CD8-positive, alpha-beta memory T cell (primary cell): ENCODE measurements around the gene FHOD1. TPM values are rescaled to one million over a fixed set of nuclear protein-coding genes. Genes with fewer than 3 reads are reported as not detected.

Experiments used
- CTCF ChIA-PET: fragments of 350-600 bp; sonication (Branson Sonifier 250); formaldehyde crosslinking; loops from one replicate; lab custom pipeline; 2021; ENCODE audit warnings: antibody characterized with exemption; lab: Charles Lee
- POLR2A ChIA-PET: fragments of 350-600 bp; sonication (Branson Sonifier 250); formaldehyde crosslinking; loops from one replicate; lab custom pipeline; 2021; ENCODE audit warnings: antibody characterized with exemption; lab: Charles Lee
- DNase-seq, 5 donors: peaks; one replicate each; pipeline versions ENCODE4 v3.0.0 to v3.0.0-alpha.2; 2020 to 2022; ENCODE audit warnings: mixed read lengths in 1 of 5
- H3K27ac ChIP-seq: one replicate; pipeline ENCODE4 v1.7.0; 2013; ENCODE audit warnings: low read depth, mild to moderate bottlenecking, low read length, moderate library complexity
- H3K27me3 ChIP-seq: 2 replicates; pipeline ENCODE4 v1.7.0; 2013; ENCODE audit warnings: low read length, mild to moderate bottlenecking; ENCODE audit not compliant: insufficient read depth, poor library complexity, severe bottlenecking
- H3K36me3 ChIP-seq: 2 replicates; pipeline ENCODE4 v1.7.0; 2013; ENCODE audit warnings: mild to moderate bottlenecking, low read length, moderate library complexity; ENCODE audit not compliant: insufficient read depth
- H3K4me1 ChIP-seq: 2 replicates; pipeline ENCODE4 v1.7.0; 2013; ENCODE audit warnings: mild to moderate bottlenecking, low read length, moderate library complexity; ENCODE audit not compliant: insufficient read depth
- H3K4me3 ChIP-seq: 2 replicates; pipeline ENCODE4 v1.7.0; 2013; ENCODE audit warnings: mild to moderate bottlenecking, low read length
- H3K9me3 ChIP-seq: 2 replicates; pipeline ENCODE4 v1.7.0; 2013; ENCODE audit warnings: mild to moderate bottlenecking, low read length
- H3K27ac Mint-ChIP-seq, 8 donors: one replicate each; pipeline ENCODE4 v1.8.0; 2020 to 2021; ENCODE audit warnings: mixed read lengths in 8 of 8, mild to moderate bottlenecking in 6 of 8, inconsistent platforms in 3 of 8, moderate library complexity in 3 of 8
- H3K27me3 Mint-ChIP-seq, 2 donors: one replicate each; pipeline ENCODE4 v1.8.0; 2020 to 2021; ENCODE audit warnings: mixed read lengths in 2 of 2, mild to moderate bottlenecking in 1 of 2, moderate library complexity in 1 of 2
- H3K36me3 Mint-ChIP-seq, 3 donors: one replicate each; pipeline ENCODE4 v1.8.0; 2020 to 2021; ENCODE audit warnings: mixed read lengths in 3 of 3, inconsistent platforms in 1 of 3, mild to moderate bottlenecking in 1 of 3
- H3K4me1 Mint-ChIP-seq, 3 donors: one replicate each; pipeline ENCODE4 v1.8.0; 2020 to 2021; ENCODE audit warnings: mixed read lengths in 3 of 3, inconsistent platforms in 1 of 3, mild to moderate bottlenecking in 1 of 3
- H3K4me3 Mint-ChIP-seq, 7 donors: one replicate each; pipeline ENCODE4 v1.8.0; 2020 to 2021; ENCODE audit warnings: mixed read lengths in 7 of 7, mild to moderate bottlenecking in 6 of 7, moderate library complexity in 4 of 7, inconsistent platforms in 2 of 7
- H3K9me3 Mint-ChIP-seq, 5 donors: one replicate each; pipeline ENCODE4 v1.8.0; 2020 to 2022; ENCODE audit warnings: mixed read lengths in 5 of 5, mild to moderate bottlenecking in 3 of 5, moderate library complexity in 2 of 5, inconsistent platforms in 1 of 5
- polyA plus RNA-seq: library from polyadenylated mRNA; unstranded; fragments of 300-500 nt; fragmentation: Illumina TruSeq; gene quantifications from one replicate; pipeline ENCODE4 v1.2.3, GENCODE V29; 2021
- total RNA-seq, 2 experiments: library from RNA; stranded (reverse); gene quantifications; one replicate each; pipeline ENCODE4 v1.2.3, GENCODE V29; 2021

FHOD1 gene
- total and polyA plus RNA-seq, 3 experiments from 2014 or later: 5.5 to 117 (median 111) TPM

DNA sequence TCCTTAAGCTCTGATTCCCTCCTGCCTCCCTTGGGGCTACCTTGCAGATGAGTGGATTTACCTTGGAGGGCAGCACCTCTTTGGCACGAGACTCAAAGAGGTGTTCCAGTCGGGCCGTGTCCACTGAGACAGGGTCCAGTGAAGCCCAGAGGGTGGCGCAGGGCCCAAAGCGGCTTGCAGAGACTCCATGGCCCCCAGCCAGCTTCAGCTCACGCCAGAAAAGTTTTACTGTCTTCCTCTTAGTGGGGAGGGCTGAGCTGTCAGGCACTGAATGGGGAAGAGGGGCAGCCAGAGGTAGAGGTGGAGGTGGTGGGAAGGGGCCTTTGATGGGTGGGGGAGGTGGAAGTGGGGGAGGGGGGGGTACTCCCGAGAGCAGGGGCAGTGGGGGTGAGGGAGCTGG is 13.7 kb downstream of the FHOD1 start:
- H3K36me3 ChIP-seq: peaks cover 34% of the 10 kb centered on the region
- no peak overlapping the region for H3K4me3 ChIP-seq
- H3K27ac Mint-ChIP-seq: no peak overlapping the region
- no peak overlapping the region for H3K27ac ChIP-seq
- H3K4me3 Mint-ChIP-seq: peak overlapping the region in 1 of 7 donors; percentile 6
- DNase-seq: no peak
- POLR2A ChIA-PET: no interaction called here
- H3K27me3 Mint-ChIP-seq: peaks cover 0 to 2% of the 10 kb centered on the region in 2 donors
- H3K36me3 Mint-ChIP-seq: peaks cover 0 to 81% (median 7%) of the 10 kb centered on the region in 3 donors
- H3K9me3 ChIP-seq: no peaks in the 10 kb centered on the region
- no peaks in the 10 kb centered on the region for H3K9me3 Mint-ChIP-seq
- no peaks in the 10 kb centered on the region for H3K4me1 ChIP-seq
- no peaks in the 10 kb centered on the region for H3K27me3 ChIP-seq
- CTCF ChIA-PET: no interaction called here
- peaks cover 5 to 13% (median 7%) of the 10 kb centered on the region in 3 donors for H3K4me1 Mint-ChIP-seq

DNA sequence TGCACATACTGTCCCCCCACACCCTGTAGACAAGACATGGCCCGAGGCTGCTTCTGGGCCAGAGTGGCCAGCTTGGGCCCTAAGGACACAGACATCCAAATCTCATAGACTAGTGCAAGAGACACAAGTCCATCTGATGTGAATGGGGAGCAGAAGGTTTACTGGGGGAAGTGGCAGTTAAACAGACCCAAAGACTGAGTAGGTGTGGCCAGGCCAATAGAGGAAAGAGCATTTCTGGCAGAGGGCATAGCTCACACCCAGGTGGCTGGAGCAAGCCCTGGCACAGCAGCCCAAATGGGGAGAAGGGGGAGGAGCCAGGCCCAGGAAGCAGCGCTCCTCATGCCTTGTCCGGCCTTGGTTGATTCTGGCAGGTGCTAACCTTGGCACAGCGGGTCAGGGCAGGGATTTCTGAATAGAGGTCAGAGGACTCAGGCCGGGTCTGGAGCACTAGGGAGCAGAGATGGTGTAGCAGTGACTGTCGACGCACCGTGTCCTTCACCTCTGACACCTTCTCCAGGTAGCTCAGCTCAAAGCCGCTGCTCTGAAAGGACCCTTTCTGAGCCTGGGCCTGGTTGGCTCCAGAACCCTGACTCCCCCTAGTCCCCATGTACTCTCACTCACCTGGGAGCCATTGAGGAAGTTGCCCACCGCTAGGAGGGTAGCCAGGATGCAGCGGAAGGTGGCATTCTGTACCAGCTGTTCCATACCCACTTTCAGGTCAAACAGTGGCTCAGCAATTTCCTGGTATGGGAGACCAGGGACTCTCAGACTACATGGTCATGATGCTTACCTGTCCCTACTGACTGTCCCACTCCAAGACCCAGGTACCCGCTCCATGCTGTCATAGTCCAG is 16.2 kb downstream of the FHOD1 start:
- H3K4me3 Mint-ChIP-seq: peak overlapping the region in 1 of 7 donors; percentile 16
- H3K27ac Mint-ChIP-seq: peak overlapping the region in 2 of 8 donors; percentile 12 to 75
- DNase-seq: no peak
- no peak overlapping the region for H3K4me3 ChIP-seq
- peaks cover 0 to 3% of the 10 kb centered on the region in 2 donors for H3K27me3 Mint-ChIP-seq
- H3K4me1 Mint-ChIP-seq: peaks cover 24 to 34% (median 24%) of the 10 kb centered on the region in 3 donors
- H3K9me3 ChIP-seq: no peaks in the 10 kb centered on the region
- H3K36me3 Mint-ChIP-seq: peaks cover 0 to 74% (median 5%) of the 10 kb centered on the region in 3 donors
- no peaks in the 10 kb centered on the region for H3K27me3 ChIP-seq
- H3K27ac ChIP-seq: no peak overlapping the region
- H3K36me3 ChIP-seq: peaks cover 36% of the 10 kb centered on the region
- H3K9me3 Mint-ChIP-seq: no peaks in the 10 kb centered on the region
- ChIA-PET POLR2A (no interaction called here), CTCF (interaction anchor here (1.8 kb wide), 1 partner anchor 15 kb away, joined by 4 read pairs; no protein-coding TSS in a partner anchor)
- peaks cover 18% of the 10 kb centered on the region for H3K4me1 ChIP-seq

DNA sequence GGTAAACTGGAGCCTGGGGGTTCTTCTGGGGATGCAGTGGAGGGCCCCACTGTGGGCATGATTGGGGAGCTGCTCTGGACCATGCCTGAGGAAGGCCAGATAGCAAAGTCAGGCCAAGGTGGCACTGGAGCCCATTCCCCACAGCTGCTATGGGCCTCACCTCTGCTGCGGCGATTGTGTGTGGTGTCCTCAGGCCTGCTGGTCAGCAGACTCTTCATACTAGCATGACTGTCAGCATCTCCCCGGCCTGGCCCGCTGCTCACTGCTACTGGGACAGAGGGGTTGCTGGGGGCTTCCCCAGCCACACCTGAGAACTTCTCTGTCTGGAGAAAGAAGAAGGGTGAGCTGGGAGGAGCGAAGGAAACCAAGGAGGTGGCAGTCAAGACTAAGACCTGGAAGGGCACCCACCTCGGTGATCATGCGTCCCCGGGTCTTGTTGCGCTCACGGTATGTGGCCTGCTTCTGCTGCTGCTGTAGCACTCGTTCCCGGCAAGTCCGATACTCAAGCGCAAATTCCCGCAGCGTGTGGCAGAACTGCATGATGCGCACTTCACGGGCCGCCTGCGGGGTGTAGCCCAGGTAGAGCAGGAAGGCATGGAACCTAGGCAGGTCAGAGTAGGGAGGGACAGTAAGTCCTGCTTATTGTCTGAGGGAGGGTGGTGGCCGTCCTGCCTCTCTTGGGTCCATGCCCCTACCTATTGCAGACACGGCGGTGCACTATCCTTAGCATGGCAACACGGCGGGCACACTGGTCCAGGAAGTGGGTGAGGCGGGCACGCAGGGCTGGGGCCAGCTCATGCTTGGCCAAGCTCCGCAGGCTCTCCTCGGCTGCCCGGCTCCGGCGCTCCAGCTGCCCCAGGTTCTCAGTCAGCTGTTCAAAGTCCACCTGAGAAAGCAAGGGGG is 17.1 kb downstream of the FHOD1 start:
- H3K27ac Mint-ChIP-seq: peak overlapping the region in 2 of 8 donors; percentile 27 to 75
- CTCF ChIA-PET: interaction anchor here (1.8 kb wide), 1 partner anchor 16 kb away, joined by 4 read pairs; no protein-coding TSS in a partner anchor
- H3K9me3 Mint-ChIP-seq: no peaks in the 10 kb centered on the region

DNA sequence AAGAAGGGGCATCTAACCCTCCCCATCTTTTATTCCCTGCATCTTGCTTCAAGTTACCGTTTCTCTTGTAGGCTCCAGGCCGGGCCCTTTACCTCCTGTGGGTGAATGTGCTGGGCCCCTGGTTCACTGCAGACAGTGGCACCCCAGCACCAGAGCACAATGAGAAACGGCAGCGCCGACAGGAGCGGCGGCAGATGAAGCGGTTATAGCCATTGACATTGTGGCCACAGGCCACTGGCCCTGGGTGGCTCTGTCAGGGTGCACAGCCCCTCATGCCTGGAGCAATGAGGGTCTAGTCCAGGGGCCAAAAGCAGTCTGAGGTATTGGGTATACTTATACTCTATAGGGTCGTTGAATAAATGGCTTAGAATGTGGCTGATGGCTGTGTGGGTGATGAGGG is 18.4 kb downstream of the FHOD1 start:
- peaks cover 0 to 57% (median 4%) of the 10 kb centered on the region in 3 donors for H3K36me3 Mint-ChIP-seq
- DNase-seq: no peak
- ChIA-PET CTCF (interaction anchor here (1.9 kb wide), 1 partner anchor 17 kb away, joined by 5 read pairs; no protein-coding TSS in a partner anchor), POLR2A (no interaction called here)
- H3K27me3 ChIP-seq: no peaks in the 10 kb centered on the region
- H3K4me3 Mint-ChIP-seq: peak overlapping the region; percentile 11 to 100 (median 99)
- peaks cover 29% of the 10 kb centered on the region for H3K36me3 ChIP-seq
- H3K4me3 ChIP-seq: no peak overlapping the region
- H3K4me1 ChIP-seq: peaks cover 36% of the 10 kb centered on the region
- no peaks in the 10 kb centered on the region for H3K9me3 Mint-ChIP-seq
- H3K27ac ChIP-seq: no peak overlapping the region
- H3K27me3 Mint-ChIP-seq: peaks cover 0 to 2% of the 10 kb centered on the region in 2 donors
- peaks cover 37 to 52% (median 44%) of the 10 kb centered on the region in 3 donors for H3K4me1 Mint-ChIP-seq
- H3K27ac Mint-ChIP-seq: peak overlapping the region in 3 of 8 donors; percentile 27 to 69 (median 66)
- H3K9me3 ChIP-seq: no peaks in the 10 kb centered on the region

More for the DNA sequence above, 17.1 kb downstream of the FHOD1 start:
- Mint-ChIP-seq H3K36me3 (peaks cover 0 to 68% (median 4%) of the 10 kb centered on the region in 3 donors), H3K4me3 (peak overlapping the region in 4 of 7 donors; percentile 3 to 48 (median 20)), H3K4me1 (peaks cover 29 to 39% (median 31%) of the 10 kb centered on the region in 3 donors), H3K27me3 (peaks cover 0 to 2% of the 10 kb centered on the region in 2 donors)
- no peak overlapping the region for H3K4me3 ChIP-seq
- POLR2A ChIA-PET: interaction anchor here (0.6 kb wide), 1 partner anchor 38 kb away, joined by 3 read pairs; no protein-coding TSS in a partner anchor
- no peak overlapping the region for H3K27ac ChIP-seq
- peaks cover 23% of the 10 kb centered on the region for H3K4me1 ChIP-seq
- H3K9me3 ChIP-seq: no peaks in the 10 kb centered on the region
- H3K27me3 ChIP-seq: no peaks in the 10 kb centered on the region
- peaks cover 29% of the 10 kb centered on the region for H3K36me3 ChIP-seq
- DNase-seq: no peak

DNA sequence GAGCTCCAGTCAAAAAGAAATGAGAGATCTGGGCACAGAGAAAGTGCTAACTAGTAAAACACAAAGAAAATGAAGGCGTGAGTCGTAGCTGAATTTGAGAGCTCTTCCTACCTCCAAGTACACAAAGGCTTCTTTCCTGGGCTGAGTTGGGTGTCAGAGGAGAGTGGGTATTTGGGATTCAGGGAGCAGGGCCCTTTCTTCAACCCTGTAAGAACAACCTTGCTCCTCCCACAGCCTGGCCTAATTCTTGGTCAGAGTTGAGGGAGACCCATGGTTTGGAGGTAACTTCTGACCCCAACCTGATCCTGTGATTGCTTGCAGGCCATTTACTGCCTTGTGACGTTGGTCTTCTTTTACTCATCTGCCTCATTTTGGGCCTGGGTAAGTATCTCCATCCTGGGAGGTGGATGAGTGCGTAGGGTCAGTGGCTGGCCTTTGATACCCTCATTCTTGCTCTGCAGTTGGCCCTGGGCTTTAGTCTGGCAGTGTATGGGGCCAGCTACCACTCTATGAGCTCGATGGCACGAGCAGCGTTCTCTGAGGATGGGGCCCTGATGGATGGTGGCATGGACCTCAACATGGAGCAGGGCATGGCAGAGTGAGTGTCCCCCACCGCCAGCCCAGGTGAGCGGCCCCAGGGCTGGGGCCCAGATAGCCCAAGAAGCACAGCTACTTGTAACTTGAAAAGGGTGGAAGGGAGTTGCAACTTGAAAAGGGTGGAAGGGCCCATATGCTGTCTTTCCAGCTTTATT is 19.1 kb downstream of the FHOD1 start:
- H3K9me3 Mint-ChIP-seq: no peaks in the 10 kb centered on the region
- Histone ChIP-seq H3K27me3 (no peaks in the 10 kb centered on the region), H3K4me1 (peaks cover 42% of the 10 kb centered on the region), H3K4me3 (peak overlapping the region; percentile 99), H3K9me3 (no peaks in the 10 kb centered on the region), H3K36me3 (peaks cover 29% of the 10 kb centered on the region), H3K27ac (peak overlapping the region; percentile 94)
- no peak for DNase-seq
- ChIA-PET CTCF (interaction anchor here (0.6 to 2.4 kb wide), 8 partner anchors 9 to 73 kb away, joined by 3 to 12 read pairs (median 6); no protein-coding TSS in a partner anchor), POLR2A (interaction anchor here (2.0 to 3.1 kb wide), 3 partner anchors 9 to 19 kb away, joined by 7 to 15 read pairs (median 14); partner anchors contain the start of gene FHOD1)
- H3K36me3 Mint-ChIP-seq: peaks cover 0 to 53% (median 4%) of the 10 kb centered on the region in 3 donors
- peaks cover 39 to 56% (median 50%) of the 10 kb centered on the region in 3 donors for H3K4me1 Mint-ChIP-seq
- H3K27ac Mint-ChIP-seq: peak overlapping the region in 7 of 8 donors; percentile 93 to 99 (median 98)
- peak overlapping the region; percentile 98 to 100 (median 99) for H3K4me3 Mint-ChIP-seq
- peaks cover 0 to 2% of the 10 kb centered on the region in 2 donors for H3K27me3 Mint-ChIP-seq

DNA sequence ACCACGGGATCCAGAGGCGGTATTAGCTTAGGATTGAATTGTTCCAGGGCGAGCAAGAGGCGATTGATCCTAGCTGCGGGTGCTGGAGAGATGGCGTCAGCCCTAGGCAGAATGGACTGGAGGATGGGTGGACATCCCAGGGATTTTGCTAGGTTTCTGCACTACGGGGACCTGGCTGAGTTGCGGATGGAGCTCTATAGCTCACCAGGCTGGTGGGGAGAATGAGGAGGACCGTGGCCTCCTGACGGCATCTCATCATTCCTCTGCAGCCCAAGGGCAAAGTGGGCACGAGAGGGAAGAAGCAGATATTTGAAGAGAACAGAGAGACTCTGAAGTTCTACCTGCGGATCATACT is 19.7 kb downstream of the FHOD1 start:
- Mint-ChIP-seq H3K4me3 (peak overlapping the region; percentile 98 to 100 (median 99)), H3K27ac (peak overlapping the region; percentile 93 to 99 (median 98)), H3K27me3 (peaks cover 0 to 2% of the 10 kb centered on the region in 2 donors), H3K36me3 (peaks cover 0 to 55% (median 8%) of the 10 kb centered on the region in 3 donors), H3K9me3 (no peaks in the 10 kb centered on the region), H3K4me1 (peaks cover 39 to 60% (median 50%) of the 10 kb centered on the region in 3 donors)
- no peaks in the 10 kb centered on the region for H3K9me3 ChIP-seq
- DNase-seq: no peak
- H3K4me3 ChIP-seq: peak overlapping the region; percentile 99
- H3K27ac ChIP-seq: peak overlapping the region; percentile 94
- H3K36me3 ChIP-seq: peaks cover 29% of the 10 kb centered on the region
- no peaks in the 10 kb centered on the region for H3K27me3 ChIP-seq
- H3K4me1 ChIP-seq: peaks cover 42% of the 10 kb centered on the region
- POLR2A ChIA-PET: interaction anchor here (1.2 to 3.1 kb wide), 4 partner anchors 10 to 199 kb away, joined by 4 to 15 read pairs (median 10); partner anchors contain the start of gene FHOD1
- CTCF ChIA-PET: interaction anchor here (1.0 to 2.4 kb wide), 9 partner anchors 10 to 706 kb away, joined by 3 to 12 read pairs (median 5); no protein-coding TSS in a partner anchor
